CD14-positive monocyte (primary cell): ENCODE results near the gene PHF5A. TPM values are rescaled to one million over a fixed set of nuclear protein-coding genes. Genes with fewer than 3 reads are reported as not detected.
A peak's percentile ranks its signal among the peaks of the same experiment; 100 is the strongest.

Source experiments
- DNase-seq, 3 donors: peaks; one replicate each; pipeline ENCODE4 v3.0.0-alpha.2; 2011 to 2022
- H2AFZ ChIP-seq: 2 replicates; pipeline ENCODE4 v1.6.0; 2012; ENCODE audit warnings: mild to moderate bottlenecking, low read depth, low read length, inconsistent platforms; ENCODE audit not compliant: insufficient read depth, poor library complexity, severe bottlenecking
- H3K27ac ChIP-seq, 2 donors: 1 replicate in 1 of 2; 2 replicates in 1 of 2; pipeline ENCODE4 v1.5.1; 2012 to 2013; ENCODE audit warnings: low read length in 2 of 2, control low read depth in 1 of 2, inconsistent platforms in 1 of 2, low read depth in 1 of 2, mild to moderate bottlenecking in 1 of 2
- H3K27me3 ChIP-seq, 2 donors: one replicate each; pipeline versions ENCODE4 v1.6.0 to v1.6.1; 2011 to 2013; ENCODE audit warnings: low read length in 2 of 2; ENCODE audit not compliant: control insufficient read depth in 2 of 2, insufficient read depth in 2 of 2
- H3K36me3 ChIP-seq, 2 donors: replicated peaks in 1 of 2; 1 replicate in 1 of 2; 2 replicates in 1 of 2; pipeline versions ENCODE4 v1.5.1 to v1.6.1; 2012 to 2013; ENCODE audit warnings: low read length in 2 of 2, control low read depth in 1 of 2, inconsistent platforms in 1 of 2, mild to moderate bottlenecking in 1 of 2; ENCODE audit not compliant: insufficient read depth in 2 of 2, control insufficient read depth in 1 of 2
- H3K4me1 ChIP-seq, 2 donors: 1 replicate in 1 of 2; 2 replicates in 1 of 2; pipeline versions ENCODE4 v1.5.1 to v1.6.1; 2012 to 2013; ENCODE audit warnings: low read length in 2 of 2, control low read depth in 1 of 2, inconsistent platforms in 1 of 2, mild to moderate bottlenecking in 1 of 2, moderate library complexity in 1 of 2; ENCODE audit not compliant: insufficient read depth in 2 of 2, control insufficient read depth in 1 of 2
- H3K4me2 ChIP-seq: replicated peaks from 2 replicates; pipeline ENCODE3; 2012; ENCODE audit warnings: low read length, moderate library complexity, mild to moderate bottlenecking; ENCODE audit not compliant: poor library complexity, severe bottlenecking; ENCODE audit errors: extremely low read depth
- H3K4me3 ChIP-seq, 3 experiments: fragments of 200-600 bp in 1 of 3; sonication (generic) in 1 of 3; replicated peaks in 1 of 3; 1 replicate in 2 of 3; 2 replicates in 1 of 3; pipeline ENCODE4 v1.5.1; 2011 to 2013; ENCODE audit warnings: low read length in 3 of 3, mild to moderate bottlenecking in 3 of 3, control low read depth in 2 of 3, low read depth in 2 of 3, inconsistent platforms in 1 of 3, moderate library complexity in 1 of 3
- H3K79me2 ChIP-seq: 2 replicates; pipeline ENCODE4 v1.6.0; 2012; ENCODE audit warnings: mild to moderate bottlenecking, control low read depth, inconsistent platforms, low read length, moderate library complexity; ENCODE audit not compliant: insufficient read depth
- H3K9ac ChIP-seq: 2 replicates; pipeline ENCODE4 v1.6.0; 2017; ENCODE audit warnings: low read length, mild to moderate bottlenecking; ENCODE audit not compliant: insufficient read depth, poor library complexity, severe bottlenecking
- H3K9me3 ChIP-seq, 2 donors: replicated peaks in 1 of 2; 1 replicate in 1 of 2; 2 replicates in 1 of 2; pipeline versions ENCODE4 v1.5.1 to v1.6.1; 2012 to 2013; ENCODE audit warnings: low read length in 2 of 2, control low read depth in 1 of 2; ENCODE audit not compliant: control insufficient read depth in 1 of 2, insufficient read depth in 1 of 2
- H4K20me1 ChIP-seq: 2 replicates; pipeline ENCODE4 v1.6.0; 2012; ENCODE audit warnings: mild to moderate bottlenecking, low read length, control low read depth, moderate library complexity; ENCODE audit not compliant: insufficient read depth
- H3K27ac Mint-ChIP-seq, 7 donors: one replicate each; pipeline ENCODE4 v1.8.0; 2020; ENCODE audit warnings: mild to moderate bottlenecking in 7 of 7, mixed read lengths in 7 of 7, moderate library complexity in 6 of 7, inconsistent platforms in 2 of 7
- H3K27me3 Mint-ChIP-seq, 3 donors: one replicate each; pipeline ENCODE4 v1.8.0; 2021 to 2022; ENCODE audit warnings: low read depth in 3 of 3, mild to moderate bottlenecking in 3 of 3, mixed read lengths in 3 of 3, moderate library complexity in 3 of 3, inconsistent platforms in 1 of 3
- H3K36me3 Mint-ChIP-seq, 2 donors: one replicate each; pipeline ENCODE4 v1.8.0; 2020; ENCODE audit warnings: mixed read lengths in 2 of 2, inconsistent platforms in 1 of 2, mild to moderate bottlenecking in 1 of 2
- H3K4me1 Mint-ChIP-seq: one replicate; pipeline ENCODE4 v1.8.0; 2020; ENCODE audit warnings: mild to moderate bottlenecking, mixed read lengths
- H3K4me3 Mint-ChIP-seq, 2 donors: one replicate each; pipeline ENCODE4 v1.8.0; 2020; ENCODE audit warnings: mild to moderate bottlenecking in 2 of 2, mixed read lengths in 2 of 2, moderate library complexity in 1 of 2
- H3K9me3 Mint-ChIP-seq, 7 donors: one replicate each; pipeline ENCODE4 v1.8.0; 2020 to 2022; ENCODE audit warnings: mixed read lengths in 7 of 7, mild to moderate bottlenecking in 6 of 7, moderate library complexity in 6 of 7, inconsistent platforms in 2 of 7
- WGBS: methylation state at CpG from one replicate; pipeline ENCODE4 v1.1.5; 2013; ENCODE audit warnings: missing lambda C conversion rate; ENCODE audit not compliant: insufficient coverage; 5-methylcytosine and 5-hydroxymethylcytosine counted together
- intact Hi-C, 2 donors: fragments of 100-400 bp; cut with micrococcal nuclease; formaldehyde crosslinking; loops; one replicate each; pipeline versions ENCODE4 v1.15.0 to v1.15.1; 2023
- polyA plus RNA-seq, 3 donors: library from polyadenylated mRNA; depleted of rRNA in 1 of 3; unstranded in 2 of 3; stranded (reverse) in 1 of 3; fragments of 300-500 nt in 2 of 3; fragments of >200 nt in 1 of 3; fragmentation: Illumina TruSeq in 2 of 3; gene quantifications; 1 replicate in 2 of 3; 2 replicates in 1 of 3; pipeline ENCODE4 v1.2.3, GENCODE V29; 2012 to 2021
- TF ChIP-seq, protein P1 (sequence below): fragments of 200-600 bp; IDR thresholded peaks from one replicate; pipeline ENCODE4 v1.8.0; 2022; ENCODE audit warnings: antibody characterized with exemption, mild to moderate bottlenecking

Gene PHF5A
- polyA plus RNA-seq, 3 donors = 22.0 to 31.3 (median 26.3) TPM

- DNase-seq = no peak
- intact Hi-C loops = no loop called here
- Mint-ChIP-seq H3K36me3 (peaks cover 31 to 79% of the 10 kb centered on the region in 2 donors), H3K27me3 (no peaks in the 10 kb centered on the region), H3K9me3 (peaks cover 0 to 2% (median 0%) of the 10 kb centered on the region in 7 donors), H3K27ac (no peak overlapping the region), H3K4me1 (no peaks in the 10 kb centered on the region), H3K4me3 (no peak overlapping the region)
- Histone ChIP-seq H2AFZ (no peak overlapping the region), H3K79me2 (peaks cover 11% of the 10 kb centered on the region), H3K27ac (no peak overlapping the region), H3K36me3 (peaks cover 33 to 61% of the 10 kb centered on the region in 2 donors), H3K4me3 (no peak overlapping the region), H3K9me3 (no peaks in the 10 kb centered on the region), H3K4me1 (no peaks in the 10 kb centered on the region), H4K20me1 (peaks cover 26% of the 10 kb centered on the region), H3K27me3 (no peaks in the 10 kb centered on the region), H3K9ac (no peak overlapping the region), H3K4me2 (no peak overlapping the region)
- TF ChIP-seq, protein P1, sequence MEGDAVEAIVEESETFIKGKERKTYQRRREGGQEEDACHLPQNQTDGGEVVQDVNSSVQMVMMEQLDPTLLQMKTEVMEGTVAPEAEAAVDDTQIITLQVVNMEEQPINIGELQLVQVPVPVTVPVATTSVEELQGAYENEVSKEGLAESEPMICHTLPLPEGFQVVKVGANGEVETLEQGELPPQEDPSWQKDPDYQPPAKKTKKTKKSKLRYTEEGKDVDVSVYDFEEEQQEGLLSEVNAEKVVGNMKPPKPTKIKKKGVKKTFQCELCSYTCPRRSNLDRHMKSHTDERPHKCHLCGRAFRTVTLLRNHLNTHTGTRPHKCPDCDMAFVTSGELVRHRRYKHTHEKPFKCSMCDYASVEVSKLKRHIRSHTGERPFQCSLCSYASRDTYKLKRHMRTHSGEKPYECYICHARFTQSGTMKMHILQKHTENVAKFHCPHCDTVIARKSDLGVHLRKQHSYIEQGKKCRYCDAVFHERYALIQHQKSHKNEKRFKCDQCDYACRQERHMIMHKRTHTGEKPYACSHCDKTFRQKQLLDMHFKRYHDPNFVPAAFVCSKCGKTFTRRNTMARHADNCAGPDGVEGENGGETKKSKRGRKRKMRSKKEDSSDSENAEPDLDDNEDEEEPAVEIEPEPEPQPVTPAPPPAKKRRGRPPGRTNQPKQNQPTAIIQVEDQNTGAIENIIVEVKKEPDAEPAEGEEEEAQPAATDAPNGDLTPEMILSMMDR = no peak
- WGBS = 100% methylated on average over 3 of the region's 13 CpGs
Measured at GRCh38 chr22:41429232-41429950, 39.1 kb downstream of the PHF5A start.

DNA sequence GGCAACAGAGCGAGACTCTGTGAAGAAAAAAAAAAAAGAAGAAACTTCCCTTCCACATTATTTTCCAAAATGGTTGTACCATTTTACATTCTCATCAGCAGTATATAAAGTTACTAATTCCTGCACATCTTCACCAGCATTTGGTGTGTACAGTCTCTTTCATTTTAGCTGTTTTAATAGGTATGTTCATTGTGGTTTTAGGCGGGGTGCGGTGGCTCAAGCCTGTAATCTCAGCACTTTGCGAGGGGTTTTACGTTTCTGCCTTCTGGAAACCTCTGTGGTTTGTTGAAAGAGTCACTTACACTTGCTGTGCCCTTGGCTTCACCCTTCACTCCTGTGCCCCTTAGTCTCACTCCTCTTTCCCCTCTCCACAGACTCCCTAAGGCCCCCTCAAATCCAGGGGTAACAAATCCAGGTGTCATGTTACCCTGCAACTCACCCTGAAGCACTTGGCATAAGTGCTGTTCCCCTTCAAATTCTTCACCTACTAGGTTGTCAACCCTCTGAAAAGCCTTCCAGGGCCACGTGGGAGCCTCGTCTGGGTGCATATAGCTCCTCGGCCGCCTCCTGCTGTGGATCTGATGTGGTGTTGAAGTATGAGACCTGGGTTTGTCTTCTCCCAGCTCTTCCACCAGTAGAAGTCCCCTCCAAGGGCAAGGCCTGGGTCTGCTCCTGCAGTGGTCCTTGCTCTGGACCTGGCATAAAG lies 42.7 kb downstream of the PHF5A start:
- no peaks in the 10 kb centered on the region for H3K79me2 ChIP-seq
- intact Hi-C loops = no loop called here
- H3K9me3 Mint-ChIP-seq = peaks cover 0 to 3% (median 0%) of the 10 kb centered on the region in 7 donors
- H2AFZ ChIP-seq = no peak overlapping the region
- no CpG with 5 or more reads among the region's 9 CpGs for whole genome bisulfite sequencing
- H3K36me3 Mint-ChIP-seq = peaks cover 23 to 67% of the 10 kb centered on the region in 2 donors
- H3K4me2 ChIP-seq = no peak overlapping the region
- H3K9me3 ChIP-seq = no peaks in the 10 kb centered on the region
- peaks cover 20 to 49% of the 10 kb centered on the region in 2 donors for H3K36me3 ChIP-seq
- H3K9ac ChIP-seq = no peak overlapping the region
- no peak overlapping the region for H3K4me3 ChIP-seq
- no peak overlapping the region for H3K27ac ChIP-seq
- peak overlapping the region in 3 of 7 donors; percentile 2 to 73 (median 11) for H3K27ac Mint-ChIP-seq
- no peaks in the 10 kb centered on the region for H3K4me1 ChIP-seq
- H3K4me1 Mint-ChIP-seq = no peaks in the 10 kb centered on the region
- no peaks in the 10 kb centered on the region for H4K20me1 ChIP-seq
- TF ChIP-seq, protein P1 = no peak
- H3K4me3 Mint-ChIP-seq = no peak overlapping the region
- no peaks in the 10 kb centered on the region for H3K27me3 ChIP-seq
- no peaks in the 10 kb centered on the region for H3K27me3 Mint-ChIP-seq
- DNase-seq = no peak
